Peyer's patch (tissue), 4 donors: ENCODE data around the gene KIRREL1.

Experiments used
- CTCF ChIP-seq, 6 experiments: fragments of 450-650 bp in 4 of 6; fragments of 200-600 bp in 2 of 6; sonication (generic) in 1 of 6; IDR thresholded peaks; one replicate each; pipeline ENCODE4 v1.5.1; 2017 to 2019; ENCODE audit warnings: antibody characterized with exemption in 6 of 6, mild to moderate bottlenecking in 3 of 6, moderate library complexity in 1 of 6
- POLR2A ChIP-seq, 2 donors: fragments of 450-650 bp; IDR thresholded peaks; one replicate each; pipeline ENCODE4 v1.5.1; 2017; ENCODE audit warnings: antibody characterized with exemption in 2 of 2, mild to moderate bottlenecking in 2 of 2, moderate library complexity in 2 of 2

DNA sequence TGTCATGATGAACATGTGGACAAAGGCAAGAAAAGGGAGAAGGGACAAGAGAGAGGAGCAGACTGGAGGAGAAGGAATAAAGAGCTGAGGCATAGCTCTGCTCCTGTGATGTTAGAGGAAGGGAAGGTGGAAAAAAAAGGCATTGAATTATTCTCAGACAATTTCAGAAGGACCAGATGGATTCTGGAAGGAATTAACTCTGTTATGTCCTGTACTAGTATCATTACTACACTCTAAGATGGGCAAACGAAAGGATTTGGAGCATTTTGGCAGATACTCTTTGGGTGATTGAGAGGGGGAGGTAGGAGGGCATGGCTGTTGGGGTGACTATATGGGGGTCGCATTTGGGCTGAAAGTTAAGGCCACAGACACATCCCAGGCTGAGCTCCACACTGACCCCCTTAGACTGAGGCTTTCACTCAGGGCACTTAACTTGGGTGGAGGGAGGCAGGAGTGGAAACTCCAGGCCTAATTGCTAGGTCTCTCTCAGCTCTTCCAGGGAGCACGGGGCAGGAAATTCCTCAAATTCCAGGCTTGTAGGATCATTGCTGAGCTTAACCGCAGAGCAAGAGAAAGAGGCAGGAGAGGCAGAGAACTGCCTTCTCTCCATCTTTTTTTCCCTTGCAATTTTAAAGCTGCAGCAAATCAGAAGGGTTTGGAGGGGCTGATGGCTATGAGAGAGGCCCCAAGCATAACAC, 25.9 kb downstream of the KIRREL1 start:
- TF ChIP-seq CTCF (IDR thresholded peaks at IDR 0.05): no peak
- TF ChIP-seq POLR2A (IDR thresholded peaks at IDR 0.05): no peak
